GM04503 (cell line): ENCODE results near the gene KRT23.

ENCODE experiments used
- DNase-seq: peaks from one replicate; pipeline ENCODE4 v3.0.0-alpha.2; 2012; ENCODE audit warnings: low read depth

KRT23 gene

GRCh38 chr17:40937384-40937819 is at the start of gene KRT23:
Gene KRT23, minus strand, starts transcription at chr17:40937646. Its CDS starts 1,043 bp downstream, at chr17:40936603.
- no peak for DNase-seq

GRCh38 chr17:40986920-40987319 is 49.5 kb upstream of the KRT23 start:
- DNase-seq = no peak

GRCh38 chr17:40984226-40984625 is 46.8 kb upstream of the KRT23 start, which contains the start of gene KRT40:
Gene KRT40, minus strand, starts transcription at chr17:40984326. Its CDS starts 53 bp downstream, at chr17:40984273.
- no peak for DNase-seq

GRCh38 chr17:40981115-40981514 is 43.7 kb upstream of the KRT23 start:
- no peak for DNase-seq

- DNase-seq = no peak
These were observed 43.1 kb upstream of the KRT23 start for GRCh38 chr17:40980596-40980995.

GRCh38 chr17:40980117-40980516 is 42.7 kb upstream of the KRT23 start:
- no peak for DNase-seq

- DNase-seq = no peak
These were observed 41.2 kb upstream of the KRT23 start for GRCh38 chr17:40978575-40979151.

GRCh38 chr17:40975516-40975915 is 38.1 kb upstream of the KRT23 start:
- DNase-seq = no peak

- no peak for DNase-seq
These were observed 36.9 kb upstream of the KRT23 start for GRCh38 chr17:40974366-40974765.

GRCh38 chr17:40967582-40967981 is 30.1 kb upstream of the KRT23 start:
- no peak for DNase-seq

- DNase-seq = no peak
These were observed 29.4 kb upstream of the KRT23 start, which contains the start of gene KRT39 for GRCh38 chr17:40966848-40967247. Gene KRT39, minus strand, starts transcription at chr17:40966948. Its CDS starts 92 bp downstream, at chr17:40966856.

- DNase-seq = no peak
These were observed 26.4 kb upstream of the KRT23 start for GRCh38 chr17:40963838-40964237.

GRCh38 chr17:40962059-40962561 is 24.7 kb upstream of the KRT23 start:
- no peak for DNase-seq

GRCh38 chr17:40961591-40961990 is 24.1 kb upstream of the KRT23 start:
- no peak for DNase-seq

GRCh38 chr17:40960144-40960543 is 22.7 kb upstream of the KRT23 start:
- no peak for DNase-seq

- no peak for DNase-seq
These were observed 20.9 kb upstream of the KRT23 start for GRCh38 chr17:40958086-40958953.

GRCh38 chr17:40956401-40957254 is 19.2 kb upstream of the KRT23 start:
- peak; percentile 90 for DNase-seq

GRCh38 chr17:40953881-40954280 is 16.4 kb upstream of the KRT23 start:
- DNase-seq = peak; percentile 69

- peak; percentile 91 for DNase-seq
These were observed 15.2 kb upstream of the KRT23 start for GRCh38 chr17:40952661-40953060.

- DNase-seq = no peak
These were observed 14.7 kb upstream of the KRT23 start for GRCh38 chr17:40952154-40952553.

GRCh38 chr17:40951011-40951622 is 13.7 kb upstream of the KRT23 start:
- DNase-seq = no peak

GRCh38 chr17:40950176-40950575 is 12.7 kb upstream of the KRT23 start:
- DNase-seq = no peak
